T-helper 1 cell treated with Interleukin-12 subunit alpha and Interleukin-12 subunit beta and Interleukin-4 antibody, amounts not matched to agents 30 μg/mL and 1 μg/mL, for 36 hours (primary cell): Measurements from ENCODE around the gene UGT1A6.
"Not testable (repeated sequence)": the region's sequence is repeated elsewhere in the genome, so short reads cannot be mapped to it uniquely, and the experiment has no call there.

Source experiments
- H3K27ac Mint-ChIP-seq: one replicate; pipeline ENCODE4 v1.8.0; 2021; ENCODE audit warnings: mild to moderate bottlenecking, mixed read lengths
- H3K27me3 Mint-ChIP-seq: one replicate; pipeline ENCODE4 v1.8.0; 2021; ENCODE audit warnings: low read depth, mixed read lengths
- H3K36me3 Mint-ChIP-seq: one replicate; pipeline ENCODE4 v1.8.0; 2021; ENCODE audit warnings: low read depth, mixed read lengths
- H3K4me1 Mint-ChIP-seq: one replicate; pipeline ENCODE4 v1.8.0; 2021; ENCODE audit warnings: low read depth, mixed read lengths
- H3K4me3 Mint-ChIP-seq: one replicate; pipeline ENCODE4 v1.8.0; 2021; ENCODE audit warnings: mild to moderate bottlenecking, moderate library complexity, mixed read lengths
- H3K9me3 Mint-ChIP-seq: one replicate; pipeline ENCODE4 v1.8.0; 2021; ENCODE audit warnings: mixed read lengths

UGT1A6 gene

DNA sequence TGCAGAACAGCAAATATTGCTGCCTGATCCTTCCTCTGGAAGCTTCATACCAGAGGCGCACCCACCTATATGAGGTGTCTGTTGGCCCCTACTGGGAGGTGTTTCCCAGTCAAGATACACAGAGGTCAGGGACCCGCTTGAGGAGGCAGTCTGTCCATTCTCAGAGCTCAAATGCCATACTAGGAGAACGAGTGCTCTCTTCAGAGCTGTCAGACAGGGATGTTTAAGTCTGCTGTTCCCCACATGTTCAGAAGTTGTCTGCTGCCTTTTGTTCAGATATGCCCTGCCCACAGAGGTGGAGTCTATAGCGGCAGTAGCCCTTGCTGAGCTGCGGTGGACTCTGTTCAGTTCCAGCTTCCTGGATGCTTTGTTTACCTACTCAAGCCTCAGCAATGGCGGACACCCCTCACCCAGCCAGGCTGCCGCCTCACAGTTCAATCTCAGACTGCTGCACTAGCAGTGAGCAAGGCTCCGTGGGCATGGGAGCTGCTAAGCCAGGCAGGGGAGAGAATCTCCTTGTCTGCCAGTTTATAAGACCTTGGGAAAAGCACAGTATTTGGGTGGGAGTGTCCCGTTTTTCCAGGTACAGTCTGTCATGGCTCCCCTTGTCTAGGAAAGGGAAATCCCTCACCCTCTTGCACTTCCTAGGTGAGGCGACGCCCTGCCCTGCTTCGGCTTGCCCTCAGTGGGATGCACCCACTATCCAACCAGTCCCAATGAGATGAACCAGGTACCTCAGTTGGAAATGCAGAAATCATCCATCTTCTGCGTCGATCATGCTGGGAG lies 44.4 kb downstream of the UGT1A6 start:
- not testable (repeated sequence) for H3K4me1 Mint-ChIP-seq, H3K27me3 Mint-ChIP-seq, H3K9me3 Mint-ChIP-seq, H3K4me3 Mint-ChIP-seq, H3K36me3 Mint-ChIP-seq, H3K27ac Mint-ChIP-seq

DNA sequence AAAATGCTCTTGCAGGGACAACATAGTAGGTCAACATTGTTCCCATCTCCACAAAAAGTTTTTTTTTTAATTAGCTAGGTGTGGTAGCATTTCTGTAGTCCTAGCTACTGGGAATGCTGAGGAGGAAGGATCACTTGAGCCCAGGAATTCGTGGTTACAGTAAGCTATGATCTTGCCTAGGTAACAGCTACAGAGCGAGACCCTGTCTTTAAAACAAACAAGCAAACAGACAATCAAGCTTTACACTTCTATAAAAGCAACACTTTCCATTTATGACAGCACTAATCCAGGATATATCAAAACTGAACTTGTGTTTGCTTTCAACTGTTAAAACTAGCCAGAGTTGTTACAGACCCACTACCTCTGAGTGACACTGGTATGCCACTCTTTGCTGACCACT lies 48.2 kb downstream of the UGT1A6 start:
- Mint-ChIP-seq H3K4me3 (no peak overlapping the region), H3K36me3 (no peaks in the 10 kb centered on the region), H3K4me1 (no peaks in the 10 kb centered on the region)

DNA sequence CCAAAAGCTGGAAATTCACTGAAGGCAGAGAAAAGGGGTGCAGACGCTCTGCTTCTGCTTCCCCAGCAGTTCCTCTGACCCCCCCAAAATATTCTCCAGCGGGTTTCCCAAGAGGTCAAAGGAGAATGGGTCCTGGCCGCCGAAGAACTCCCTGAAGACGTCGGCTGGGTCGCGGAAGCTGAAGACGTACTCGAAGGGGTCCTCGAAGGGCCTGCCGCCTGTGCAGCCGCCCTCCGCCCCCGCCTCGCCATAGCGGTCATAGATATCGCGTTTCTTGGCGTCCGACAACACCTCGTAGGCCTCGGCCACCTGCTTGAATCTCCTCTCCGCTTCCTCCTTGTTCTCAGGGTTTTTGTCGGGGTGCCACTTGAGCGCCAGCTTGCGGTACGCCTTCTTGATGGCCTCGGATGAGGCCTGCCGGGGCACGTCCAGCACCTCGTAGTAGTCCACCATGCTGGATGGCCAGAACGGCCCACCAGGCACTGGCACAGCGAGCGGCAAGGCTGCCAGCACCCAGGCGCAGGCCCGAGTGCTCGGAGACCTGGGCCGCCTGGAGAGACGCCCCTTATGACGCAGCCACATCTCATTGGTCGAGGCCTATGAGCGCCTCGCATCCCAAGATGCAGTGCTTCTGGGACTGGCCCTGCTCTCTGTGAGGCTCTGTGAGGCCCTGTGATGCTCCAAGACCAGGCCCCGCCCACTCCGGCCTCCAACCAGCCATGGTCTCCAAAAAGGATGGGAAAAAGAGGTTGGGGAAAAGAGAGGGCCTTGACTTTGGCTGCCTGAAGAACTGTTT lies 51.0 kb downstream of the UGT1A6 start:
- H3K4me1 Mint-ChIP-seq = no peaks in the 10 kb centered on the region
- no peak overlapping the region for H3K4me3 Mint-ChIP-seq
- no peaks in the 10 kb centered on the region for H3K9me3 Mint-ChIP-seq
- H3K27ac Mint-ChIP-seq = no peak overlapping the region
- H3K27me3 Mint-ChIP-seq = no peaks in the 10 kb centered on the region
- no peaks in the 10 kb centered on the region for H3K36me3 Mint-ChIP-seq

More for the DNA sequence above, 48.2 kb downstream of the UGT1A6 start:
- H3K27ac Mint-ChIP-seq = no peak overlapping the region
- no peaks in the 10 kb centered on the region for H3K9me3 Mint-ChIP-seq
- H3K27me3 Mint-ChIP-seq = no peaks in the 10 kb centered on the region

DNA sequence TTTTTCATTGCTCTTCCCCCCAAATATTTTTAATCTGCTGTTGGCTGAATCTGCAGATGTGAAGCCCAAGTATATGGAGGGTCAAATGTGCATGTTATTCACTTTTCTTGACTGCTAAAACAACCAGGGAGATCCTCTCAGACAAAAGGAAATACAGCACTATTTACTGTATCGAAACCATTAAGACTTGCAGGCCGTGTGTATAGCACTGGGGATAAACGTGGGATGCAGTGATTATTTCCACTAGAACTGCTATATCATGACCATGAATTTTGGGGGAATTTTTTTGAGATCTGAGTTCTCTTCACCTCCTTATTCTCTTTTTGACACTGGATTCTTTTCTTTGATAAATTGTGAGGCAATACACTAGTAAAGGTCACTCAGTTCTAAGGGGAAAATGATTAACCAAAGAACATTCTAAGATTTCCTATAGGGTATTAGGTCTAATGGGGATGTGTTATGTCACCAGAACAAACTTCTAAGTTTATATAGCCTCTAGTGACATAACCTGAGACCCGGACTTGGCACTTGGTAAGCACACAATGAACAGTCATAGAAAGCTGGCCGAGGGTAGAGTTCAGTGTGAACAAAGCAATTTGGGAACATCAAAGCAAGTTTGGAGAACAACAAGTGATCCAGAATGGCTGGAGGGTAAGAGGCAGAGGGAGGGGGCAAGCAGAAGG lies 52.5 kb downstream of the UGT1A6 start:
- H3K4me1 Mint-ChIP-seq = no peaks in the 10 kb centered on the region
- peaks cover 7% of the 10 kb centered on the region for H3K9me3 Mint-ChIP-seq

DNA sequence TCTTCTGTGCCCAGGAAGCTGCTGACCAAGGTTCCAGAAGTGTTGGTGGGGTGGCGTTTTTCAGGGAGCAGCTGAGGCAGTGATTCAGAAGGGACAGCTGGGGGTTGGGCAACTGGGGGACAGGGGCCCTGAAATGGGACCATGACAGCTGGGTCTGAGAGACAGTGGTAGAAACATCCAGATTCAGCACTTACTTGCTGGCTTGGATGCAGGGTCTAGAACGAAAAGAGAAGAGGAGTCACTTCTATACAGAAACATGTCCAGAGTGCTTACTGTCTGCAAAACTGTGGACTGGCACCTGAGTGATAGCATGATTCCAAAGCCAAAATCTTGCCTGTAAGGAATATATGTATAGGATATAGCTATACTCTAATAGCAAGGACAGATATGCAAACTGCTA lies 53.1 kb downstream of the UGT1A6 start:
- not testable (repeated sequence) for H3K27ac Mint-ChIP-seq, H3K4me3 Mint-ChIP-seq, H3K36me3 Mint-ChIP-seq, H3K4me1 Mint-ChIP-seq, H3K27me3 Mint-ChIP-seq
- H3K9me3 Mint-ChIP-seq = peaks cover 11% of the 10 kb centered on the region

More for the DNA sequence above, 52.5 kb downstream of the UGT1A6 start:
- Mint-ChIP-seq H3K27me3 (no peaks in the 10 kb centered on the region), H3K27ac (no peak overlapping the region), H3K36me3 (no peaks in the 10 kb centered on the region), H3K4me3 (no peak overlapping the region)

DNA sequence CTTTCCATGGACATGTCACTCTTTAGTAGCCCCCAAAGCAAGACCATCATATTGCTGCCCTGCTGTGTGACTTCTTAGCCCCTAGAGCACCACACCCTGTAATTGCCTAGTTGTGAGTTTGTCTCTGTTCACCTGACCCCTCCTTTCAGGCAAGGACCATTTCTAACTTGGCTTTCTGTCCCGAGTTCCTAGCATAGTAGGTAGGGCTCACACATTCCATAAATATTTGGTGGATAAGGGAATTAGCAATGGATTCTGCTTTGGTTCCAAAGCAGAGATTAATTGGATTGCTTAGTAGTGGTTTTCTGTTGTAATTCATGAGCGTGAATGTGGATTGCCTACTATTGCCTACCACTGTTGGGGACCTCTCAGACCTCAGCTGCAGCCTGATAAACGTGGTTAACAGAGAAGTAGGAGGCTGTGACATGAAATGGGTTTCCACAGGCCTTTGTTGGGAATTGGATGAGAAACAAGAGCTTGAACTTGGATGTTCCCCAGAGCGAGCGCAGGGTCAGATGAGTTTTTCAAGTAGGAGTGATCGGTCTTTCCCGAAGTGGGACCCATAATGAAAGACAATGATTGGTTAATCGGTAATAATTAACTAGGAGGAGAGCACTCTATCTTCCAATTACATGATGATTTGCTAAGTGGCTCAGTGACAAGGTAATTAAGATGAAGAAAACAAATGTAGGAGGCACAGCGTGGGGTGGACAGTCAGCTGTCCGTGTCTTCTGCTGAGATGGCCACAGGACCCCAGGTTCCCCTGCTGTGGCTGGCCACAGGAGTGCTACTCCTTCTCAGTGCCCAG lies 54.0 kb downstream of the UGT1A6 start:
- H3K4me1 Mint-ChIP-seq = no peaks in the 10 kb centered on the region
- no peak overlapping the region for H3K27ac Mint-ChIP-seq
- no peak overlapping the region for H3K4me3 Mint-ChIP-seq
- H3K9me3 Mint-ChIP-seq = peaks cover 18% of the 10 kb centered on the region
- H3K27me3 Mint-ChIP-seq = no peaks in the 10 kb centered on the region
- H3K36me3 Mint-ChIP-seq = no peaks in the 10 kb centered on the region

DNA sequence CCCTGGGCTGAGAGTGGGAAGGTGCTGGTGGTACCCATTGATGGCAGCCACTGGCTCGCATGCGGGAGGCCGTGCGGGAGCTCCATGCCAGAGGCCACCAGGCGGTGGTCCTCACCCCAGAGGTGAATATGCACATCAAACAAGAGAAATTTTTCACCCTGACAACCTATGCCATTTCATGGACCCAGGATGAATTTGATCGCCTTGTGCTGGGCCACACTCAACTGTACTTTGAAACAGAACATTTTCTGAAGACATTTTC lies 54.5 kb downstream of the UGT1A6 start:
- Mint-ChIP-seq H3K27me3 (no peaks in the 10 kb centered on the region), H3K4me1 (no peaks in the 10 kb centered on the region), H3K27ac (no peak overlapping the region), H3K9me3 (peaks cover 19% of the 10 kb centered on the region), H3K4me3 (no peak overlapping the region), H3K36me3 (no peaks in the 10 kb centered on the region)

DNA sequence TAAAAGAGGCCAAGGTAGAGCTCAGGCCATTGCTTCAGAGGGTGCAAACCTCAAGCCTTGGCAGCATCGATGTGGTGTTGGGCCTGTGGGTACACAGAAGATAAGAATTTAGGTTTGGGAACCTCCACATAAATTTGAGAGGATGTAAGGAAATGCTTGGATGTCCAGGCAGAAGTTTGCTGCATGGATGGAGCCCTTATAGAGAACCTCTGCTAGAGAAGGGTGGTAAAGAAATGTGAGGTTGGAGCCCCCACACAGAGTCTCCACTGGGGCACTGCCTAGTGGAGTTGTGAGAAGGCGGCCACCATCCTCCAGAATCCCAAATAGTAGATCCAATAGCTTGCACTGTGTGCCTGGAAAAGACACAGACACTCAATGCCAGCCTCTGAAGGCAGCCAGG lies 58.0 kb downstream of the UGT1A6 start:
- H3K27ac Mint-ChIP-seq, H3K36me3 Mint-ChIP-seq, H3K27me3 Mint-ChIP-seq, H3K4me1 Mint-ChIP-seq, H3K4me3 Mint-ChIP-seq: not testable (repeated sequence)
- H3K9me3 Mint-ChIP-seq = peaks cover 19% of the 10 kb centered on the region

DNA sequence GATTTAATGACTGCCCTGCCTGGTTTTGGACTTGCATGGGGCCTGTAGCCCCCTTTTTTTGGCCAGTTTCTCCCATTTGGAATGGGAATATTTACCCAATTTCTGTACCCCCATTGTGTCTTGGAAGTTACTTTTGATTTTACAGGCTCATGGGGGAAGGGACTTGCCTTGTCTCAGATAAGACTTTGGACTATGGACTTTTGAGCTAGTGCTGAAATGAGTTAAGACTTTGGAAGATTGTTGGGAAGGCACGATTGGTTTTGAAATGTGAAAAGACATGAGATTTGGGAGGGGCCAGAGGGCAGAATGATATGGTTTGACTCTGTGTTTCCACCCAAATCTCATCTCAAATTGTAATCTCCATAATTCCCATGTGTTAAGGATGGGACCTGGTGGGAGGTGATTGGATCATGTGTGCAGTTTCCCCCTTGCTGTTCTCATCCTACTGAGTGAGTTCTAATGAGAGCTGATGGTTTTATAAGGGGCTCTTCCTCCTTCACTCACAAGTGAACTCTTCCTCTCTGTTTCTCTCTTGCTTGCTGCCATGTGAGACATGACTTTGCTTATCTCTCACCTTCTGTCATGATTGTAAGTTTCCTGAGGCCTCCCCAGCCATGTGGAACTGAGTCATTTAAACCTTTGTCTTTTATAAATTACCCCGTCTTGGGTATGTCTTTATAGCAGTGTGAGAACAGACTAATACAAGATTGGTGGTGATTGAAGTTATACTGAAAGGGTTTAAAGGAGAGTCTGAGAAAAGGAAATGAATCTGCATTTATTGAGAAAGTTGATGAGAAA lies 58.7 kb downstream of the UGT1A6 start:
- H3K36me3 Mint-ChIP-seq, H3K4me3 Mint-ChIP-seq, H3K27me3 Mint-ChIP-seq, H3K27ac Mint-ChIP-seq, H3K4me1 Mint-ChIP-seq: not testable (repeated sequence)
- peaks cover 19% of the 10 kb centered on the region for H3K9me3 Mint-ChIP-seq

DNA sequence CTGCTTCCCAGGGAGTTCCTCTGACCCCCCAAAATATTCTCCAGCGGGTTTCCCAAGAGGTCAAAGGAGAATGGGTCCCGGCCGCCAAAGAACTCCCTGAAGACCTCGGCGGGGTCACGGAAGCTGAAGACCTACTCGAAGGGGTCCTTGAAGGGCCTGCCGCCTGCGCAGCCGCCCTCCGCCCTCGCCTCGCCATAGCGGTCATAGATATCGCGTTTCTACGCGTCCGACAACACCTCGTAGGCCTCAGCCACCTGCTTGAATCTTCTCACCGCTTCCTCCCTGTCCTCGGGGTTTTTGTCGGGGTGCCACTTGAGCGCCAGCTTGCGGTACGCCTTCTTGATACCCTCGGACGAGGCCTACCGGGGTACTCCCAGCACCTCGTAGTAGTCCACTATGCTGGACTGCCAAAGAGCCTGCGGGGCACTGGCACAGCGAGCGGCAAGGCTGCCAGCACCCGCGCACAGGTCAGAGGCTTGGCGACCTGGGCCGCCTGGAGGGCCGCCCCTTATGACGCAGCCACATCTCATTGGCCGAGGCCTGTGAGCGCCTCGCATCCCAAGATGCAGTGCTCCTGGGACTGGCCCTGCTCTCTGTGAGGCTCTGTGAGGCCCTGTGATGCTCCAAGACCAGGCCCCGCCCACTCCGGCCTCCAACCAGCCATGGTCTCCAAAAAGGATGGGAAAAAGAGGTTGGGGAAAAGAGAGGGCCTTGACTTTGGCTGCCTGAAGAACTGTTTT lies 62.4 kb downstream of the UGT1A6 start:
- H3K27ac Mint-ChIP-seq = no peak overlapping the region
- H3K9me3 Mint-ChIP-seq = peaks cover 14% of the 10 kb centered on the region
- no peak overlapping the region for H3K4me3 Mint-ChIP-seq
- H3K36me3 Mint-ChIP-seq = no peaks in the 10 kb centered on the region
- peaks cover 4% of the 10 kb centered on the region for H3K27me3 Mint-ChIP-seq
- no peaks in the 10 kb centered on the region for H3K4me1 Mint-ChIP-seq

DNA sequence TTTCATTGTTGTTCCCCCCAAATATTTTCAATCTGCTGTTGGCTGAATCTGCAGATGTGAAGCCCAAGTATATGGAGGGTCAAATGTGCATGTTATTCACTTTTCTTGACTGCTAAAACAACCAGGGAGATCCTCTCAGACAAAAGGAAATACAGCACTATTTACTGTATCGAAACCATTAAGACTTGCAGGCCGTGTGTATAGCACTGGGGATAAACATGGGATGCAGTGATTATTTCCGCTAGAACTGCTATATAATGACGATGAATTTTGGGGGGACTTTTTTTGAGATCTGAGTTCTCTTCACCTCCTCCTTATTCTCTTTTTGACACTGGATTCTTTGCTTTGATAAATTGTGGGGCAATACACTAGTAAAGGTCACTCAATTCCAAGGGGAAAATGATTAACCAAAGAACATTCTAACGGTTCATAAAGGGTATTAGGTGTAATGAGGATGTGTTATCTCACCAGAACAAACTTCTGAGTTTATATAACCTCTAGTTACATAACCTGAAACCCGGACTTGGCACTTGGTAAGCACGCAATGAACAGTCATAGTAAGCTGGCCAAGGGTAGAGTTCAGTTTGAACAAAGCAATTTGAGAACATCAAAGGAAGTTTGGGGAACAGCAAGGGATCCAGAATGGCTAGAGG lies 63.9 kb downstream of the UGT1A6 start:
- H3K4me1 Mint-ChIP-seq = no peaks in the 10 kb centered on the region
- H3K27me3 Mint-ChIP-seq = peaks cover 4% of the 10 kb centered on the region
- H3K4me3 Mint-ChIP-seq = no peak overlapping the region
- H3K9me3 Mint-ChIP-seq = peaks cover 2% of the 10 kb centered on the region
- H3K36me3 Mint-ChIP-seq = no peaks in the 10 kb centered on the region
- H3K27ac Mint-ChIP-seq = no peak overlapping the region

DNA sequence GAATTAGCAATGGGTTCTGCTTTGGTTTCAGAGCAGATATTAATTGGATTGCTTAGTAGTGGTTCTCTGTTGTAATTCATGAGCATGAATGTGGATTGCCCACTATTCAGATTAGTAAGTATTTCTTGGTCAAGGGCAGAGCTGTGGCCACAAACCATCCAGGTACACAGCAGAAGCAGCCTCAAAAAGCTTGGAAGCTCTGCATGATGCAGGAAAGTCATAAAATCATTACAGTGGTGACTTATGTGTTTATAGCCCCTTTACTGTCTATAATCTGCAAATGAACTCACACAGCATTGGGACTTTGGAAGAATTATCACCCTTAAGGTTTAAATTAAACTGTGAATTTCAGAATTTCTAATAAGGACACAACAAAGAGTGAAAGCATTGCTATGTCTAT lies 65.5 kb downstream of the UGT1A6 start:
- Mint-ChIP-seq H3K27me3 (no peaks in the 10 kb centered on the region), H3K4me3 (no peak overlapping the region), H3K9me3 (no peaks in the 10 kb centered on the region)

DNA sequence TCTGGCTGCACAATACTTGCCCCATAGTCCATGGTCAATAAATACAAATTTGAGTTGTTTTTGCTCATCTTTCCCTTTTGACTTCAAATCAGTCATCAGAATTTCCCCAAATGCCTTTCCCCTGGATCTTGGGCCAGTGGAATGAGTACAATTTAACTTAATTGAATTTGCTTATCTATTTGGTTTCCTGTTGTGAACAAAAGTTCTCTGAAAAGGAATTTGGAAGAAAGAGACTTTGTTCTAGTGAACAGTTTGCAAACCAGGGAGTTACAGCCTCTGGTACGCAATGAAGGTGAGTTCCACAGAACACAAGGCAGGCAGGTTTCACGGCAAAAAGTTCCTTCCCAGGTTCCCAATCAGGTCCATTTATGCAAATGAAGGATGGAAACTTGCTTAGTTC lies 66.2 kb downstream of the UGT1A6 start:
- Mint-ChIP-seq H3K9me3 (no peaks in the 10 kb centered on the region), H3K27me3 (no peaks in the 10 kb centered on the region), H3K4me1 (no peaks in the 10 kb centered on the region), H3K27ac (no peak overlapping the region), H3K4me3 (no peak overlapping the region), H3K36me3 (no peaks in the 10 kb centered on the region)

More for the DNA sequence above, 65.5 kb downstream of the UGT1A6 start:
- no peak overlapping the region for H3K27ac Mint-ChIP-seq
- H3K36me3 Mint-ChIP-seq = no peaks in the 10 kb centered on the region
- H3K4me1 Mint-ChIP-seq = no peaks in the 10 kb centered on the region
